COLO668 (cell line): ENCODE data around the gene AVPR1B.

Experiments
- DNase-seq: peaks from one replicate; lab custom pipeline; 2025; ENCODE audit not compliant: unreplicated experiment; lab: John Stamatoyannopoulos, UW

AVPR1B gene, protein sequence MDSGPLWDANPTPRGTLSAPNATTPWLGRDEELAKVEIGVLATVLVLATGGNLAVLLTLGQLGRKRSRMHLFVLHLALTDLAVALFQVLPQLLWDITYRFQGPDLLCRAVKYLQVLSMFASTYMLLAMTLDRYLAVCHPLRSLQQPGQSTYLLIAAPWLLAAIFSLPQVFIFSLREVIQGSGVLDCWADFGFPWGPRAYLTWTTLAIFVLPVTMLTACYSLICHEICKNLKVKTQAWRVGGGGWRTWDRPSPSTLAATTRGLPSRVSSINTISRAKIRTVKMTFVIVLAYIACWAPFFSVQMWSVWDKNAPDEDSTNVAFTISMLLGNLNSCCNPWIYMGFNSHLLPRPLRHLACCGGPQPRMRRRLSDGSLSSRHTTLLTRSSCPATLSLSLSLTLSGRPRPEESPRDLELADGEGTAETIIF

DNA sequence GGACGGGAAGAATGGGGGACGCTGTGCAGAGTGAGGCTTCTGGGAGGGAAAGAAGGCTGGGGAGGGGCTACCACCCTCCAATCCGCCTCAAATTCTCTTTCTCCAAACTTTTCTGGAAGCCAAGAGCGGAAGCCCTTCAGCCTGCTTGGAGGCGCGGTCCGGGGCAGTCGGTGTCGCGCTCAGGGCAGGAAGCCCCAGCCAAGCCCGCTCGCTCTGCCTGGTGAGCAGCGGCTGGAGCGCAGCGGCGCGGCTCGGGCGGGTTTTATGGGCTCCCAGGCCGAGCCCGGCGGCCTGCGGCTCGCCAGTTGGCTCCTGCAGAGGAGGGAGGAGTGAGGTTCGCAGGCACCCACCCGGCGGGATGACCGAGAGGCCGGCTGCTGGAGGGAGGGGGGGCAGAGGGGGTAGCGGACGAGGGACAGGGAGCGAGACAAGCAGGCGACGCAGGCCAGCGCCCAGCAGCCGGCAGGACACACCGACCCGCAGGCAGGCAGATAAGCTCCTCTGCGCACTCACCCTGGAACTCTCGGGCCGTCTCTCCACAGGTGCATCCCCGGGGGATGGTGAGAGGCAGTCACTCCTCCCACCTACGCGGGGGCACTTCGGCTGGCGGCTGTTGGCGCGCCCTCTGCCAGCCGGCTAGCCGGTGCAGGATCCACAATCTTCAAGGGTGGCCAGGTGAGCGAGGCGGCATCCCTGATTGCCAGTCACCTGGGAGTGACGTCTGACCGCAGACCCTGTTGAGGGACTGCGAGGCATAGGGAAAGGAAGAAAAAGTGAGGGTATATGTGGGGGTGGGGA is at the start of gene AVPR1B:
Gene AVPR1B, minus strand, starts transcription at position 238 of the 798 bp plus-strand sequence. CDS start 498 bp downstream, outside the sequence.
- DNase-seq, result peak; percentile 86

DNA sequence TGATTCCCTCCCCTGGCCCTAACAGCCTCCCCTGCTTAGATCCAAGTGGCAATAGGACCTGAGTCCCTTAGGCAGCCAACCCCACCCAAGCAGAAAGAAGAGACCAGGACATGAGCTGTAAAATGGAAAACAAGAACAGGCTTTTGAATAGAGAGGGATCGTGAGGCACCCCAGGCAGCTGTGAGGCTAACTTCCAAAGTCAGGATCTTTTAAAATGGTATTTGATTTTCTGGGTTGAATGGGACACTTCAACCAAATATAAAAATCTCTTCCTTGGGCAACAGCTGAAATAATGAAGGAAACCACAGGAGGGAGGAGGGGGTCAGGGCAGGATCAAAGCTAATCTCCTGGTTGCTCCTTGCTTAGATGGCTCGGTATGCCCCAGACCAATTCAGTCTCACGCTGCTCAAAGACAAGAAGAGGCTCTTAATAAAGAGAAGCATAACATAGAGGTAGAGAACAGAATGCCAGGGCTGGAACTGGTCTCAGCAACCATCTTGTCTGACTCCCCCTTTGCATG is 28.6 kb upstream of the AVPR1B start:
- no peak for DNase-seq

DNA sequence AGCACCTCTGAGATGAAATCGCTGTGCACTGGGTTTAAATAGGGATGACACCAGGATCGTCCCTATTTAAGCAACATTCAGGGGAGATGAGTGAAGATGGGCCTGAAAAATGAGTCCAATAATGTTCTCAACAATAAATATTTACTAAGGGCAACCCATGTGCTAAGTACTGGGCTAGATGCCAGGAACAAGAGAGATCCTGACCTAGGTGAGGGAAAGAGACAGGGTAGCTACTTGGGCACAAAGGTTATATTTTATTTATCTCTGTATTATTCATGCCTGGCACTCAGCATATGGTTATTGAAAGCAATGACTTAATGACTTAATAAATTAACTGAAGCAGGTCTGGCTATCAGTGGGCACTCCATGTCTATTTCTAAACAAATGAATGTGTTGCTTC is 27.4 kb upstream of the AVPR1B start:
- peak; percentile 33 for DNase-seq

DNA sequence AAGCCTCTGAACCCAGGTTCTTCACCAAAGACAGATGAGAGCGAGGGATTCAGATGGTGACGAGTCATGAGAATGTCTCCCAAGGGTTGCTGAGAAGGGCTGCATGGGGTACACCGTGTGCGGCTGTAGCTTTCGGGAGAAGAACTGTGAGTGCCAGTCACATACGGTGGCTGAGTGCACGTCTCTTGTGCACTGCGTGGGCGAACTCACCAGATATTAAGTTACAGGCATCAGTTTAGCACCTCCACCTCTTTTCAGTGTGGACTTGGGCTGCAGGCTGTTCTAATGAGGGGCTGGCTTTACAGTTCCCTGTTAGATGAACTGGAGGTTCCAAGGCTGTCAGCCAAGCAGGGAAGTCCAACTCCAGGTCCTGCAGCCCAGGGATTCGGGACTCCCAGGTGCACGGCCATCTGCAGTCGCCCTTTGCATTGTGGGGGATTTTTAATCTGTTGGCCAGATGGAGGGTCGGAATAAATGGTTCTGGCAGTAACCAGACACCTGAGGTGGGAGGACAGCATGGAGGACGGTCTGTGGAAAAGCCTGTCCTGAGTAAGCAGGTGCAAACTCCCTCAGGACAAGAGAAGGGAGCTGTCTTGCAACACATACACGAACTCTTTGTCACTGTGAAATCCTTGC is 26.5 kb upstream of the AVPR1B start:
- DNase-seq, result peak; percentile 60

DNA sequence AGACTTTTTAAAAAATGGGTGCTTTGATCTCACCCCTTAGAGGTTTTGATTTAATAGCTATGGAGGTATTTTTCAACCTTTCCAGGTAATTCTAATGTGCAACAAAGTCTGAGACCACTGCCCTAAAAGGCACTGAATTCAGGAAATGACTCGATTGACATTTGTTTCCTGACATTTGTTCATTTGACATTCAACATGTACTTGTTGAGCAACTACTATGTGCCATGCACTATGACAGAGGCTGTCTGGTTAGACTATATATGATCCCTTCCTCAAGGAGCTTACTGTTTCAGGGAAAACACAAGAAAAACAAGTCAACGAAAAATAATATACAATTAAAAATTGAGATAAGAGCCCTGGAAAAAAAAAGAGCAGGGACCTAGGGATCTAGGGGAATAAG is 25.6 kb upstream of the AVPR1B start:
- no peak for DNase-seq

DNA sequence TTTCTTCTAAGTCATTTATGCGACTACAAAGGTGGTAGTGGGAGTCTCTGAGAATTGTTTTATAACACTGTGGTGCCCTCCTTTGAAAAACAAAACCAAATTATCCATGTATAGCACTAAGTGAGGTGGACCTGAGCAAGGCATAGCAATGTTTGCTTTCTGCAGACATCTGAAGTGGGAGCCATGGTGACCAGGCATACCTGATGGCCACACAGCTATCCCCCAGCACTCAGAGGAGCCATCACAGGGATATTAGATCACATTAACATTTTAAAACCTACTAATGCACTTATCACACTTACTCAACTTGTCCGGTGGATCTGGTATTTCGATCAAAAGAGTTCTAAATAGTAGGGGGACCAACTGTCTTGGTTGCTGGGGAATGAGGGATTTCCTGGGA is 24.8 kb upstream of the AVPR1B start:
- peak; percentile 44 for DNase-seq

DNA sequence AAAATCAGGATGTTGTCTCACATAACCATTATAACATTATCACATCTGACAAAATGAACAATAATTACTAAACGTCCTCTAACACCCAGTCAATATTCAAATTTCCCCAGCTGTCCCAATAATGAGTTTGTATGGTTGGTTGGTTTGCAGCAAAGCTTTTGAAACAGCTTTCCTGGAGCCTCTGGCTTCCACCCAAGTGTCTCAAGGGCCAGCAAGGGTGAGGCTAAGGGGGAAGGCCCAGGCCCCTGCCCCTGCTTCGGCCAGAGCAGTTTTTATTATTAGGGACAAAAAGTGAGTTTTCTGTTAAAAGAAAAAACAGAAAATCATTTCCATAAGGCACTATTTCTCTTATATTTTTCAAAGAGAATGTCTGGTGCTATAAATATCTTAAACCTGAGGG is 19.1 kb upstream of the AVPR1B start:
- DNase-seq, result no peak

DNA sequence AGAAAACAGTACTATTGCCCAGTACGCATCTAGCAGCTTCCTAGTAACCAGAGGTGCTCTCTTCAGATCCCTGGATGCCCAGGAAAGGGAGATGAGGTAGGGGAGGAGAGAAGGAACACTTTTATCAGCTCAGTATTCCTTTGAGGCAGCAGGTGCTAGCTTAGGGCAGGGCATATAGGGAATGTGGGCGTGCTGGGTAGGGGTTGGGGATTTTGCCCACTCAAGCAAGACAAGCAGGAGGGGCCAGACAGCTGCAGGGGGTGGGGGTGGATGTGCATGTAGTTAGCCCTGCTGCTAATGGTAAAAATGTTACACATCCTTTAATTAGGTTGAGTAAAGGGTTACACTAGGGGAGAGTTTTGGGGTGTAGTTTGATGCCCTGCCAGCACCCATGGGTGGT is 18.1 kb upstream of the AVPR1B start:
- no peak for DNase-seq

DNA sequence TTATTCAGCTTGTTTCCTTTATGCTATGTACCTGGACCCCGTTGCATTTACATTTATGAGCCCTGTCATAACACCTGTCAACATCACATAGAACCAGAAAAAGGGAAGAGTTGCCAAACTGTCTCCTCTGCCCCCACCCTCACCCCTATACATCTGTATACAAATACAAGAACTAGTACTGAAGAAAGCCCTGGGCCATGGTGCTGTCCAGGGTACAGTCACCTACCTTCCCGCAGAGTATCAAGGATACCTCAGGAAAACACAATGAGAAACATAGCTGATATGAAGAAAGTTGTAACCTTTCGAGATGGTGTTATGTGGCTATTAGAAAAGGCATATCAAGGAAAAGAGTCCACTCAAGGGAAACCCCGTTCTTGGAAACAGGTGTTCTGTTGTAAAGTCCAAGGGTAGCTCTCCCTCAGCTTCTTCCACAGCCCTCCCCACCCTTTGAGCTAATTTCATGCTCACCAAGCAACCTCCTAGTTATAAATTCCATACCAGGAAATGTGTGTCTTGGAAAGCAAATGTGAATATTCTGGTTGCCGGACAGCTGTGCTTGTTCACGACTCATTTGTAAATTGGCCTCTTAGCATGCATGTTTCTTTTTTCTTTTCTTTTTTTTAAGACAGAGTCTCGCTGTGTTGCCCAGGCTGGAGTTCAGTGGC is 16.7 kb upstream of the AVPR1B start:
- no peak for DNase-seq

DNA sequence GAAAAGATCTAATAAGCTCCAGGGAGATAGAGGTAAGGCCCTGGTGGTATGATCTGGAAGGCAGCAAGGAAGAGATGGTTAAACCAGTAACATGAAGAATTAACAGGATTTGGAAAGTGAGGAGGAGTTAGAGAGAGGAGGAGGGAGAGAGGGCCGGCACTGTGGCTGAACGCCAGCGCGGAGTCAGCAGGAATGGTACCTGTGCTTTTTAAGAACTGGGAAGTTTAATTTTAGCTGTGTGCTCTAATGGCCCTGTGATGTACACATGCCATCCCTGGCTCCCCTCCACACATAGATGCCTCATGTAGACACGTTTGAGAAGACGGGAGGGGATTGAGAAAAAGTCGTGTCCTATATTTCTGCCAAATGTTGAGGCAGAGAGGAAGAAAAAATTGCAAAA is 13.8 kb upstream of the AVPR1B start:
- no peak for DNase-seq

DNA sequence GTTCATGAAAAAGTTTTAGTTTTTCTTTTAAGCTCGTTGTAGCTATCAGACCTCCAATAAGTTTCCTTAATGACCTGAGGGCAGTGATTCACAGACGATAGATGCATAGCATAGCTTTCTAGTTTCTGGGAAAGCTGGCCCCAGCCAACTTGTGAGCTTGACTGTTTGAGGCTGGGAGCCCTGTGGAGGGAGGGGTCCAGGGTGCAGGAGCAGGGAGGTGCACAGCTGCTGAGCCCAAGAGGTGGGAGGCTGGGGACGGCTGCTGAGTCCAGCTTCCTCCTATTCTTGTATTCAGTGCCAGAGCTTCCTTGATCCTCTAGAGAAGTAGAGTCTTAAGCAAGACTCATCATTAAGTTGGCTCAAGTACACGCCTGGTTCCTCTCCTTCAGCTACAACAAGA is 11.0 kb upstream of the AVPR1B start:
- no peak for DNase-seq

DNA sequence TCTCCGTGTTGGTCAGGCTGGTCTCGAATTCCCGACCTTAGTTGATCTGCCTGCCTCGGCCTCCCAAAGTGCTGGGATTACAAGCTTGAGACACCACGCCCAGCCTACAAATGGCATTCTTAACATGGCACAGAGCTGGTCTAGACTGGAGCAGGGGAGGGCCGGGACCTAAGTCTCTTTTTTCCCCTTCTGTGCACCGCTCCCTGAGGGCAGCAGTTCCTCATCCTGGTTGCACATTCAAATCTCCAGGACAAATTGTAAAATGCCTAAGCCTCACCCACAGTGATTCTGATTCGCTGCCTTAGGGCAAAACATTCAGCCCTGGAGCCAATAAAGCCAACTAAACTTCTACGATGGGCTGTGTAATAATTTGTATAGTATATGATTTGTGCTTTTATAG is 10.1 kb upstream of the AVPR1B start:
- DNase-seq, result no peak

DNA sequence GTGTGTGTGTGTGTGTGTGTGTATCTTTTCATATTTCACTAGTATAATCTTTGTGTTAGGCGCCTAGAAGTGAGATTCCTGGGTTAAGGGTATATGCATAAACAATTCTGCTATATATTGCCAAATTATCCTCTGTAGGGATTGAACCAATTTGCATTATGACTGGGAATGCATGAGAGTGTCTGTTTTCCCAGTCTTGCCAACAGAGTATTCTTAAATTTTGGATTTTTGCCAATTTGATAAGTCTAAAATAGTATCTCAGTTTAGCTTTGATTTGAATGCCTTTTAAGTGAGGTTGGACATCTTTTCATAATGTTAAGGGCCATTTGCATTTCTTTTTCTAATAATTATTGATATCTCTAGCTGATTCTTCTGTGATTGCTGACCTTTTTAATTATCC is 8.2 kb upstream of the AVPR1B start:
- DNase-seq, result no peak

DNA sequence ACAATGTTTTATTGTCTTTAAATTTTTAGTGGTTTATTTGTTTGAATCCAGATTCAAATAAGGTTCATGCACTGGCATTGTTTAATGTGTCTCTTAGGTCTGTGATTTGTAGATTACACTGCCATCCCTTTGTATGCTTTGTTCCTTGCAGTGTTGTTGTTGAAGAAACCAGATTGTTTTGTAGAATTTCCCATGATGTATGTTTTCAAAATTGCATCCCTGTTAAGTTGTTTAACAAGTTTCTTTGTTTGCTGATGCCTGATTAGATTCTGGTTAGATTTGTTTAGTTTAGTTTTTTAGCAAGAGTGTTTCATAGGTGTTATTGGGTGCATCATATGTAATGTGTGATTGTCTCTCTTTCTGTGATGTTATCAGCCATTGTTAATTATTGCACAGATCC is 5.5 kb upstream of the AVPR1B start:
- no peak for DNase-seq

DNA sequence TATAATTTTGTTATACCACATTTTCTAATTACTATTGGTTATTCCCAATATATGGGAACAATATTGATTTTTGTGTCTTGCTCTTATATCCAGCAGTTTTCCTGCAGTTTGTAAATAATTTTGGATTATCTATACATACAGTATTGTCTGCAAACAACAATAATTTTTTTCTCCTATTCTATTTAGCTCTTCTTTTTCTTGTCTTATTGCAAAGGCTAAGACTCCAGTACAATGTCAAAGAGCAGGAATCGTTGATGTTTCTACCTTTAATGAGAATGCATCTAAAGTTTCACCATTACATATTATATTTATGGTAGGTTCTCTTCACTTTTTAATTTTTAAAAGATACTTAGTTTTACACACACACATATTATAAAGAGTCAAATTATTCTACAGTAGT is 4.1 kb upstream of the AVPR1B start:
- DNase-seq, result no peak

DNA sequence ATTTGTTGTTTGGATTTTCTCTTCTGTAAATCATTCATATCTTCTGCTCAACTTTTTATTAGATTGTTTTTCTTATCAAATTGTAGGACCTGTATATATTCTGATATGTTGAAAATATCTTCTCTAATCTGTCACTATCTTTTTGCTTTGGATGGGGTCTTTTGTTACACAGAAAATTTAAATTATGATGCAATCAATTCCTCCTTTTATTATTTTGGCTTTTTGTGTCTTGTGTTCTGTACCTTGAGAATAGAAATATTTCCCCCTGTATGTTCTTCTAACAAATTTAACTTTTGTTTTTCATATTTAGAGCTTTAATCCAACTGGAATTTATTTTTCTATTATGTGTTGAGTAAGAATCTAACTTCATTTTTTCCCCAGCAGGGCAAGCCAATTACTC is 3.2 kb upstream of the AVPR1B start:
- DNase-seq, result no peak

DNA sequence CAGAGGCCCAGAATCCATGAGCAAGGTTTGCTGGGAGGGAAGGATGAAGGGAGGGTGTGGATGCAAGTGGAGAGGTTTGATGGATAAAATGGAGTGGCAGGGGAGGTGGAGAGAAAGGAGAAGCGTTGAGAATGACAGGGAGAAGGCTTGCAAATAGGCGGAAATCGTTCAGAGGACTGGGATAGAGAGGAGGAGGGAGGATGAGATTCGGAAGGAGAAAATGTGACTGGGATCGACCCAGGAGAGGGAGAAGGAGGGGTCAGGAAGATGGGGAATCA is 376 bp downstream of the AVPR1B start:
- DNase-seq, result no peak

DNA sequence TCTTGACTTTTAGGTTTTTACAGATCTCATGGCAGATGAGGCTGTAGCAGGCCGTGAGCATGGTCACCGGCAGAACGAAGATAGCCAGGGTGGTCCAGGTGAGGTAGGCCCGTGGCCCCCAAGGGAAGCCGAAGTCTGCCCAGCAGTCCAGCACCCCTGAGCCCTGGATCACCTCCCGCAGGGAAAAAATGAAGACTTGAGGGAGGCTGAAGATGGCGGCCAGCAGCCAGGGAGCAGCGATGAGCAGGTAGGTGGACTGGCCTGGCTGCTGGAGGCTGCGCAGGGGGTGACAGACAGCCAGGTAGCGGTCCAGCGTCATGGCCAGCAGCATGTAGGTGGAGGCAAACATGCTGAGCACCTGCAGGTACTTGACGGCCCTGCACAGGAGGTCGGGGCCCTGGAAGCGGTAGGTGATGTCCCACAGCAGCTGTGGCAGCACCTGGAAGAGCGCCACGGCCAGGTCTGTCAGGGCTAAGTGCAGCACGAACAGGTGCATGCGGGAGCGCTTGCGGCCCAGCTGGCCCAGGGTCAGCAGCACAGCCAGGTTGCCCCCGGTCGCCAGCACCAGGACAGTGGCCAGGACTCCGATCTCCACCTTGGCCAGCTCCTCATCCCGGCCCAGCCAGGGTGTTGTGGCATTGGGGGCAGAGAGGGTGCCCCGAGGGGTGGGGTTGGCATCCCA is 856 bp downstream of the AVPR1B start:
- peak; percentile 90 for DNase-seq

DNA sequence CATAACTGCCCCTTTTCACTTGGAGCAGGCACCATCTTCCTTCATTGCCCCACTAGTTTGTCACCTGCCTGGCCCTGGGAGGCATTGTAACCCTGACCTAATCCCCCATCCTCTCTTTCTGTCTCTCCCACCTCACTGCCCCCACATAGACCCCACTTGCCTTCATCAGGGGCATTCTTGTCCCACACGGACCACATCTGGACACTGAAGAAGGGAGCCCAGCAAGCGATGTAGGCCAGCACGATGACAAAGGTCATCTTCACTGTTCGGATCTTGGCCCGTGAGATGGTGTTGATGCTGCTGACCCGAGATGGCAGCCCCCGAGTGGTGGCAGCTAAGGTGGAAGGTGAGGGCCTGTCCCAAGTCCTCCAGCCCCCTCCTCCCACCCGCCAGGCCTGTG is 1.4 kb downstream of the AVPR1B start:
- no peak for DNase-seq

DNA sequence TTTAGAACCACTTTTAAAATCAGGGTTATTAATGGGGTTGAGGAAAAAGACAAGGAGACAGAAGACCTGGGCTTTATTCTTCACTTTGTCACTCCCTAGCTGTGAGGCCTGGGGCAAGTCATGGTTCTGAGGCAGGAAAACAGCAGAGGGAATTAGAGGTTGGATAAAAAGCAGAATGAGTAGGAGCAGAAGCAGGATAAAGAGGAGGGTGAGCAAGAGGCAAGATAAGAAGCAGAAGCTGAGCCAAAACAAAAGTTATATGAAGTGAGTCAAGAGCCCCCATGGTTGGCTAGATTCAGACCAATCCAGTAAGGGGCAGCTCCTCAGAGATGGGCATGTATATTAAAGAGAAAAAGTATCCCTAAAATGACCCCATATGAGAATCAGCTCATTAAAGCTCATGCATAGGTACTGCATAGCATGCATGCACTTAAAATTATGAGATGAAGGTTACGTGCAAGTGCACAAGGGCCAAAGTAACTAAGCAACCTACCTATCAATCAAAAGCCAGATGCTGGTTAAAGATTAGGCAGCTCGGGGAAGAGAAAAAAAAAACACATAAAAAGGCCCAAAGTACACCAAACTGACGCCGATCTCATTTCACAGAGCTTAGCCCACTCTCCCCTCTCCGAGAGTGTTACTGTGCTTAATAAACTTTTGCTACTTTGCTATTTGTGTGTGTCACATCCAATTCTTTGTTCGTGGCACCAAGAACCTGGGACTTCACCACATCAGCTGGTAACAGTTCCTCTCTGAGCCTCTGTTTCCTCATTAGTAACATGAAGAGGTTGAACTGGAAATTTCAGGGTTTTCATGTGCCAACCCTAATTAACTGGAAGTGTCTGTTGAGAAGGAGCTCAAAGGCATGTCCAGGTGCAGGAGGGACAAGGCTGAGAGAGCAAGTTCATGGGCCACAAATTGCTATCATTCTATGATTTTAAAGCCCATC is 2.2 kb downstream of the AVPR1B start:
- DNase-seq, result no peak
